Pancreas (tissue), 10 donors: ENCODE results near the gene PFDN5. TPM values are rescaled to one million over a fixed set of nuclear protein-coding genes. Genes with fewer than 3 reads are reported as not detected.
"Not testable (repeated sequence)": the region's sequence is repeated elsewhere in the genome, so short reads cannot be mapped to it uniquely, and the experiment has no call there.

Experiments used
- ATAC-seq, 4 donors: fragments of 200-7000 bp; cut with Tn5 transposase; one replicate each; pipeline versions ENCODE4 v1.8.0 to v1.9.1; 2020; ENCODE audit warnings: mild to moderate bottlenecking in 4 of 4, moderate library complexity in 4 of 4
- DNase-seq, 6 donors: peaks; one replicate each; pipeline ENCODE4 v3.0.0-alpha.2; 2020
- FAIRE-seq: peaks from 2 replicates; lab custom pipeline; 2012; peaks lifted over from hg19 to GRCh38; lab: Jason Lieb, UNC
- H3K27ac ChIP-seq, 4 donors: fragments of 200-600 bp; sonication (generic); 1 replicate in 3 of 4; 2 replicates in 1 of 4; pipeline versions ENCODE4 v1.5.0 to v1.8.0; 2020
- H3K27me3 ChIP-seq, 4 donors: fragments of 200-600 bp; one replicate each; pipeline ENCODE4 v1.8.0; 2021
- H3K36me3 ChIP-seq, 3 donors: fragments of 200-600 bp; sonication (generic) in 1 of 3; one replicate each; pipeline versions ENCODE4 v1.5.0 to v1.8.0; 2020 to 2021
- H3K4me1 ChIP-seq, 3 donors: fragments of 200-600 bp; one replicate each; pipeline ENCODE4 v1.8.0; 2021
- H3K4me3 ChIP-seq, 4 donors: fragments of 200-600 bp; sonication (generic) in 2 of 4; one replicate each; pipeline versions ENCODE4 v1.5.0 to v1.8.0; 2020 to 2021
- H3K9me3 ChIP-seq, 4 donors: fragments of 200-600 bp; one replicate each; pipeline ENCODE4 v1.8.0; 2021
- CTCF ChIP-seq, 4 donors: fragments of 200-600 bp; sonication (generic) in 3 of 4; IDR thresholded peaks; one replicate each; pipeline versions ENCODE4 v1.5.0 to v1.8.0; 2021; ENCODE audit warnings: antibody characterized with exemption in 4 of 4
- WGBS, 2 donors: extraction: QIAGEN DNeasy Blood & Tissue Kit; methylation state at CpG; one replicate each; pipeline ENCODE4 v1.1.7; 2013; 5-methylcytosine and 5-hydroxymethylcytosine counted together
- intact Hi-C, 3 donors: fragments of 100-400 bp; cut with DNase I; formaldehyde crosslinking; loops; one replicate each; pipeline versions ENCODE4 v1.11.1 to v1.14.2; 2022
- polyA plus RNA-seq, 2 donors: library from polyadenylated mRNA; stranded (reverse); fragments of 200-250 nt; gene quantifications; one replicate each; pipeline ENCODE4 v1.2.3, GENCODE V29; 2013
- total RNA-seq, 6 donors: library from RNA; stranded (reverse); fragmentation: NEBNext Ultra II Directional in 4 of 6; extraction: Animal tissue kit (Norgen Biotek cat#: 25700) in 4 of 6; gene quantifications; one replicate each; pipeline versions ENCODE4 v1.2.1 to v1.2.4, GENCODE V29; 2021 to 2023
- donor health status: healthy with polysubstance abuse.
- donor health status: DM: no; HTN: no; CAD: no; lungs with moderate emphysema.
- donor health status: DM: no; HTN: no; CAD: no.
- donor health status: control.
- donor health status: control.
- donor health status: Bipolar disorder and iron deficiency.
- donor health status: DM: yes; HTN: yes; CAD: no.
- donor health status: DM: no; HTN: no; CAD: no.
- donor health status: DM: no; HTN: no; CAD: no.
- donor health status: DM: yes; HTN: yes; CAD: no.

Gene PFDN5
- total and polyA plus RNA-seq, 8 donors: 203 to 875 (median 244) TPM

GRCh38 chr12:53330671-53331070, 35.3 kb downstream of the PFDN5 start:
- Histone ChIP-seq H3K36me3 (no peaks in the 10 kb centered on the region), H3K27ac (no peak overlapping the region), H3K27me3 (no peaks in the 10 kb centered on the region), H3K4me3 (no peak overlapping the region), H3K4me1 (peaks cover 0 to 4% (median 0%) of the 10 kb centered on the region in 3 donors), H3K9me3 (no peaks in the 10 kb centered on the region)
- ATAC-seq (no peak), DNase-seq (no peak), FAIRE-seq (no peak)
- 70 to 72% methylated on average over 5 of the region's 5 CpGs for WGBS, 2 donors
- intact Hi-C loops: no loop called here
- no peak for TF ChIP-seq CTCF (IDR thresholded peaks at IDR 0.05)

GRCh38 chr12:53332339-53332738, 37.0 kb downstream of the PFDN5 start:
- ATAC-seq, H3K4me3 ChIP-seq, H3K27ac ChIP-seq, DNase-seq, H3K4me1 ChIP-seq, H3K36me3 ChIP-seq, FAIRE-seq, H3K9me3 ChIP-seq, H3K27me3 ChIP-seq, intact Hi-C loops: not testable (repeated sequence)

GRCh38 chr12:53332744-53333143, 37.4 kb downstream of the PFDN5 start:
- Histone ChIP-seq H3K9me3 (no peaks in the 10 kb centered on the region), H3K36me3 (no peaks in the 10 kb centered on the region), H3K27ac (no peak overlapping the region), H3K4me1 (no peaks in the 10 kb centered on the region), H3K4me3 (no peak overlapping the region), H3K27me3 (no peaks in the 10 kb centered on the region)
- TF ChIP-seq CTCF (IDR thresholded peaks at IDR 0.05): no peak
- DNase-seq (no peak), ATAC-seq (no peak), FAIRE-seq (no peak)
- intact Hi-C loops: no loop called here
- WGBS, 2 donors: 76 to 81% methylated on average over 15 of the region's 15 CpGs

- Histone ChIP-seq H3K4me1 (no peaks in the 10 kb centered on the region), H3K27ac (no peak overlapping the region), H3K9me3 (no peaks in the 10 kb centered on the region), H3K4me3 (no peak overlapping the region), H3K36me3 (no peaks in the 10 kb centered on the region), H3K27me3 (no peaks in the 10 kb centered on the region)
- DNase-seq (no peak), FAIRE-seq (no peak), ATAC-seq (no peak)
- WGBS, 2 donors: 69 to 80% methylated on average over 4 of the region's 4 CpGs
- TF ChIP-seq CTCF (IDR thresholded peaks at IDR 0.05): no peak
- intact Hi-C loops: no loop called here
Observed at GRCh38 chr12:53333289-53333688, 37.9 kb downstream of the PFDN5 start.

- H3K27ac ChIP-seq: no peak overlapping the region
- H3K27me3 ChIP-seq: no peaks in the 10 kb centered on the region
- WGBS, 2 donors: 49 to 58% methylated on average over 7 of the region's 7 CpGs
- H3K9me3 ChIP-seq: no peaks in the 10 kb centered on the region
- intact Hi-C loops: no loop called here
- no peaks in the 10 kb centered on the region for H3K36me3 ChIP-seq
- no peak for TF ChIP-seq CTCF (IDR thresholded peaks at IDR 0.05)
- DNase-seq: no peak
- ATAC-seq: no peak
- no peak overlapping the region for H3K4me3 ChIP-seq
- no peak for FAIRE-seq
- no peaks in the 10 kb centered on the region for H3K4me1 ChIP-seq
Observed at GRCh38 chr12:53333845-53334244, 38.5 kb downstream of the PFDN5 start.

- 68 to 77% methylated on average over 8 of the region's 8 CpGs for WGBS, 2 donors
- H3K36me3 ChIP-seq: no peaks in the 10 kb centered on the region
- no peak overlapping the region for H3K27ac ChIP-seq
- H3K27me3 ChIP-seq: no peaks in the 10 kb centered on the region
- TF ChIP-seq CTCF (IDR thresholded peaks at IDR 0.05): no peak
- DNase-seq (no peak), FAIRE-seq (no peak), ATAC-seq (no peak)
- no peaks in the 10 kb centered on the region for H3K9me3 ChIP-seq
- no peak overlapping the region for H3K4me3 ChIP-seq
- intact Hi-C loops: no loop called here
- no peaks in the 10 kb centered on the region for H3K4me1 ChIP-seq
Observed at GRCh38 chr12:53334822-53335221, 39.5 kb downstream of the PFDN5 start.
